NCI-H510A treated with DMSO at 0.1 percent for 48 hours (cell line): ENCODE measurements around the gene FIGNL2.

ENCODE experiments used
- DNase-seq: peaks from one replicate; lab custom pipeline; 2025; lab: John Stamatoyannopoulos, UW

The FIGNL2 gene

DNA sequence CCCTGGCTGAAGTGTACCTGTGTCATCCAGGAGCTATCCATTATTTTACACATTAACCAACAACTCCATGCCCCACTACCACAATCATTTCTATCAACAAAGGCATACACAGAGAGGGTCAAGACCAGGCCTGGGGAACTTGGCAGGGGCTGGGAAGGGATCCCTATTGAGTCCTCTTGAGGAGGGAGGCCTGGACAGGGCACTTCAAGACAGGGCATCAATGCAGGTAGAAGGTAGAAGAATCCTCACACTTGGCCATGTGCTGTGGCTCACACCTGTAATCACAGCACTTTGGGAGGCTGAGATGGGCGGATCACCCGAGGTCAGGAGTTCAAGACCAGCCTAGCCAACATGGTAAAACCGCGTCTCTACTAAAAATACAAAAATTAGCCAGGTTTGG, 26.0 kb upstream of the FIGNL2 start:
- DNase-seq, result no peak

DNA sequence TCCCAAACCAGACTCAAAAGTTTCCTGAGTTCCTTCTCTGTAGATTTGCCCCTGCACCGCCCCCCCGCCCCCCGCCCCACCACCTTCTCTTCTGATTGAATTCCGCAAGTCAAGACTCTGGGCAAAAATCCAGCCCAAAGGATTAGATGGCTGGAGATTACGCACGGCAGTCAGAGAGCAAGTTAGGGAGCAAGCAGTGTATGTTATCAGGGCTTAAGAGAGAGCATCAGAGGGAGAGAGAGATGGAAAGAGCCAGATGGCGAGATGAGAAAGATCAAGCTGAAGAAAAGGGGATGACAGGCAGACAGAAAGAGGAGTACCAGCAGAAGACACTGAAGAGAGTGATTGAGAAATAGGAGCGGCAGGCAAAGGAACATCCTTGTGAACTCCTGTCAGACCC, 25.5 kb upstream of the FIGNL2 start:
- no peak for DNase-seq

DNA sequence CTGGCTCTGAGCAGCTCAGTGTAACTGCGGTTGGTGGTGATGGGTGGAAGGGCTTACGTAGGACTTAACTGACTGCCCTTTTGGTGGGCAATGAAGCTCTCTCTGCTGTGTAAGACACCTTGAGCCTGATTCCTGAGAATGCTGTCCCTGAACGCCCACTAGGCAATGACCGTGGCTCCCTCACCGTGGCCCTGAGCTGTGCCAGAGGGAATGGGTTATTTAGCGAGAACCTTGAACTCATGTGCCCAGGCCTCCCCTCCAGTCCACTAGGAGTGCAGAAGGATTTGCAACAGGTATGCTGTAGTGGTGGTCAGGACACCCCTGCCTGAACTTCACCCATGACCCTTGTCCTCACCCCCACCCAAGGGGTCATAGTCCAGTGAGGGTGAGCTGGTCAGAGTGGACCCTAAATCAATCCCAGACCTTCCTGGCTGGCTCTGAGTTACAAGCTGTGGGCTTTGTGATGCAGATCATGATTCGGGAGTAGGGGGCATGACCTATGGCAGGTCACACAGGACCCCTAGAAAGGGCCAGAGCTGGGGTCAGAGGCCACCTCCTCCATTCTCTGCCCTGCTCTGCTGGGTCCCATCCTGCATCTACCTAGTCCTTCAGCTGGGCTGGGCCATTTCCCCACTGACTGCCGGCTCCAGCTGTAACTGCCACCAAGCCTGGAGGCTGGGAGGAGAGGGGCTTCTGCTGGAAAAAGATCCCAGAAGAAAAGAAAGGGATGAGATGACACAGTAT, 24.9 kb upstream of the FIGNL2 start:
- no peak for DNase-seq

DNA sequence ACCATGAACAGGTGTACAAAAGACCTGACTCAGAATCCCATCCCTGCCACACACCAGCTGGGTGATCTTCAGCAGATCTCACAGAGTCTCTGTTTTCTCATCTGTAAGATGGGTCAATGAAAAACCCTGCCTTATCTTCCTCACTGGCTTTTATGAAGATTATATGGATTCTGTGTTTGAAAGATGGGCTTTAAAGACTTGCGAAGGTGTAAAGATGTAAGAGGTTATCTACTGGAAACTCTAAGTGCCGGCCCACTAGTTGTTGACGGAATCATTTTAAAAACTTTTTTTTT, 24.1 kb upstream of the FIGNL2 start:
- DNase-seq, result no peak

DNA sequence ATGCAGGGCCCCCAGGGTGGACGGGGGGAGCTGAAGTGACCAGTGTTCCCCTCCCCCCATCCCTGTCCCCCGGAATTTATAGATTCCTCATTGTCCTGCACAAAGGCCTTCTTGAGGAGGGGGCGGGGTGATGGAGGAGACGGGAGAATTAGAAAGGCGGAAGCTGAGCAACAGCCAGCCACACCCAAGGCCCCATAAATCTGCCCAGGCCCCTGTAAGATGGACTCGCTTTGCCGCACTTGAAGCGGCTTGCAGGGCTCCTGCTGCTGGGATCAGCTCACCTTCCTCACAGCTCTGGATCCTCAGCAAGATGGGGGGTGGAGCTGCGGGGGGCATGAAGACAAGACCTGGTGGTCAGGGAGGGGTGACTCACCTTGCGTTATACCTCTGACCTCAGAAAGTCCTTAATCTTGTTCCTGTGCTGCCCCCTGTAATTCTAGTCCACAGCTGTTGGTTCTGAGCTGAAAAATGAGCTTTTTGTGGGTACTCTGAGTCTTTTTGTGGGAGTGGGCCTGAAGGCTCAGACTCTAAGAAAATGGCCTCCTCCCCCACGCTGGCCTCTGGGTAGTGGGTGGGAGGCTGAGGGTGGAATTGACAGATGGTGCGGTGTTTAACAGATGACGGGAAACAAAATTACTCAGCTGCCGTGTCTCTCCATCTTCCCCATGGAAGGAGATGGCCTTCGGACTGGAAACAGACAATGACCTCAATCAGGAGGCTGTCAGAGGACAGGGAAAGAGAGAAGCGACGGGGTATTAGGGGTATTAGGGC, 23.6 kb upstream of the FIGNL2 start:
- no peak for DNase-seq

DNA sequence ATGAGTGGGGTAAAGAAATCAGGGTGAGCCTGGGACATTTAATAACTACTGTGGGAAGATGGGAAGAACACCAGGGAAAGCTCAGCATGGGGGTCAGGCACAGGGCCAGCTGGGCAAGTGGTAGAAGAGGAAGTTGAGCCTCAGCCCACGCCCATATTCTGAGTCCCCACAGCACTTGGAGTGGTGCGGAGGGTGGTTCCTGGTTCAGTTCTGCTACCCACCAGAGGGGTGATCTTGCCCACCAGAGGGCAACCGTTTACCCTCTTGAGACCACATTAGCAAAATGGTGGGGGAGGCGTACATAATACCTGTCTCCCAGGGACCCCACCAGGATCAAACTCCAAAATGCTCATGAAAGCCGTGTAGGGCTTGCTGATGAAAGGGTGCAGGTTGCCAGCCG, 22.6 kb upstream of the FIGNL2 start:
- no peak for DNase-seq

DNA sequence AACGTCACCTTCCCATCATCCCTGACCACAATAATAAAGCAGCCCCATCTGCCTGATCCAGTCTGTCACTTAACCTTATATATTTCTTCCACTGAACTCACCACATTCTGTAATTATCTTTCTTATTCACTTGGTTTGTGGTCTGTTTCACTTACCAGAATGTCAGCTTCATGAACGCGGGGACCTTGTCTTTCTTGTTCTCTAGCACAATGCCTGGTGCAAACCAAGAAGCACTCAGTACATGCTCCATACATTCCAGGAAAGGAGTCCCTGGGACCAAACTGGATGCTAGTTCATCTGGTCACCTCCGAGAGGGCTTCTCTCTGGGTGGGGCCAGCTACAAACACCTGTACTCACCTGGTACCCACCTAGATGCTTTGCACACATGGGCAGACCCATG, 22.0 kb upstream of the FIGNL2 start:
- DNase-seq, result no peak

DNA sequence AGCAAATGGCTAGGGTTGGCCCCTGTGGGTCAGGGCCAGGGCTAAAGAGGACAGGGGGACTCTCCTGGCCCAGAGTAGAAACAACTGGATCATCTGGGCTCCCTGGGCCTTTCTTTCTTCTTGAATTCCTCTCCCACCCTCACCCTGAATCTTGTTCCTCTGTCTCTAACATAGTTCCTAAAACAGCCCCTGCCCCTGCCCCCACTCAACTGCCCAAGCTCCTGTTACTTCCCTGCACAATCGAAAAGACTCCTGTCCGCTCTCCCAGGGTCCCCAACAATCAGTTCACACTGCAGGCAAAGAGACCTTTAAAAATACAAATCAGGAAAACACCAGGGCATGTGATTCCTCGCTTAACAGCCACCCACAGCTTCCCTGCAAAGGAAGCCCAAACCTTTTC, 21.4 kb upstream of the FIGNL2 start:
- no peak for DNase-seq

DNA sequence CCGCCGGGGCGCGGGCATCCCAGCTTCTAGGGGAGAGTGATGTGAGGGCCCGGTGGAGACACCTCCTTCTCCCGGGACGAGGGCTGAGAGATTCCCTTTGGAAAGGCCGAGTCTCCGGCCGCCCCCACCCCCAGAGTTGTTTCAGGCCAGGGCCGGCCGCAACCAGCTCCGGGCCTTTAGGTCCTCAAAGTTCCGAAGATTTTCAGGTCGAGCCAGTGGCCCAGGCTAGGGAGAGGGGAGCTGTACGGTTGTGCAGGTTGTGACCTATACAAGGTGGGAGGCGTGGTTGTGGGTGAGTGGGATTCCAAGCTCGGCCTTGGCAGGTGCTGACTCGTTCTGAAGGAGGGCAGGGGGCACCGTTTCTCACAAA, 21.0 kb upstream of the FIGNL2 start:
- no peak for DNase-seq

DNA sequence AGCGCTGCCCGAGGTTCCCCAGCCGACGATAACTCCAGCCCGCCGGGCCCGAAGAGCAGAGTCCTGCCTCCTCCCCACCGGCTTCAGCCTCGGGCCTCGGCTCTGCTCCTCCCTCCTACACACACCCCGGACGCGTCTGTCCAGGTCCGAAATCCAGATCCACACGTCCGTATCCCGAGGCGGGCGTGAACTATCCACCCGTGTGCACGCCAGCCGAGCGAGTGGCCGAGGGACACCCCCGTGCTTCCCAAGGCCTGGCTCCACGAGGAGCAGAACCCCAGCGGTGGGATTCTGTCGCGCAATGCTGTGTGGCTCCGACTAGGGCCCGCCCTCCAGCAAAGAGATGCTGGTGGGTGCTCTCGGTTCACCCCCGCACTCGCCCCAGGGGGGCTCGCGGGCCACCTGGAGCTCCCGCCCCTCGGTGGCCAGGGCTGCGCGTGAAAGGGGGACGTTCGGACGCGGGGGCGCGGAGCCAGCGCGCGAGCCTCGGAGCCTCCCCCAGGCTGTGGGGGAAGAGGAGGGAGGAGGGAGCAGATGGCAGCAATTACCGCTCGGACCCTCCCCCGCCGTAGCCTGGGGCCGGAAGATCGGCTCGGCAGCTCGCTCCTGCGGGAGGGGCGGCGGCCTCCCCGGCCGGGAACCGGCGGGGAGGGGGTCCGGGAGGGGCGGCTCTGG, 20.4 kb upstream of the FIGNL2 start:
- DNase-seq, result no peak

DNA sequence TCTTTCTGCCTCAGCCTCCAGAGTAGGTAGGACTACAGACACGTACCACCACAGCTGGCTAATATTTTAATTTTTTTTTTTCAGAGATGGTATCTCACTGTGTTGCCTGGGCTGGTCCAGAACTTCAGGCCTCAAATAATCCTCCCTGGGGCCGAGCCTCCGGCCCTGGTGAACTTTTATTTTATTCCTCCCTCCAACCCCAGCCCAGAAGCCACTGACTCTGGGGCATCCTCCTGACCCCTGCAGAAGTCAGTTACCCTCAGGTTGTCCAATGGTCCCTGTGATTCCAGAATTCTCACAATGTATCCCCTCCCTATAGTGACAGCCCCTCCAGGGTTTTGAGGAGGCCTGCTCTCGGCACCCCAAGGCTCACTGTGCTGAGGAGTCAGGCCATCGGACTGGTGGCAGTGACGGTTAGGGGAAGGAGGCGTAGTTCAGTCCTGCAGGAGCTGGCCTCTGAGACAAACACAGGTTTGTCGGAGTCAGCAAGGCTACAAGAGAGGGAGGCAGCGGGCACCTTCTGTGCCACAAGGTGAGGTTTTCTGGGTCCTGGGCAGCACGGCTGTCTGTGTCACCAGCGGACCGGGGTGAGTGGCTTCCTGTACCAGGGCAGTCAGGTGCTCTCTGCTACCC, 19.4 kb upstream of the FIGNL2 start:
- no peak for DNase-seq

DNA sequence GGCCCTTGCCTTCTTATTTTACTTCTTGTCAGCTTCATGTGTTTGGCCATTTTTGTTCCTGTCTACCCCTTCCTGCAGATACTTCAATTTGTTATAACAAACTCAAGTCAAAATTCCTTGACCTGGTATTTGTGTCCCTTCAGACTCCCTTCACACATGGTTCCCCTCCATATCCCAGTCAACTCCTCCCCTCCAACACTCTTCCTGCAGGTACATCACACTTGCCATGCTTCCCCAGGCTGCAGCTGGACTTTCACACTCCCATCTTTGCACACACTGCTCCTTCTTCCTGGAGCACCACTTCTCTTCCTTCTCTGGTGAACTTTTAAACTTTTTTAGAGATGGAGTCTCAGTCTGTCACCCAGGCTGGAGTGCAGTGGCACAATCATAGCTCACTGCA, 18.9 kb upstream of the FIGNL2 start:
- no peak for DNase-seq

DNA sequence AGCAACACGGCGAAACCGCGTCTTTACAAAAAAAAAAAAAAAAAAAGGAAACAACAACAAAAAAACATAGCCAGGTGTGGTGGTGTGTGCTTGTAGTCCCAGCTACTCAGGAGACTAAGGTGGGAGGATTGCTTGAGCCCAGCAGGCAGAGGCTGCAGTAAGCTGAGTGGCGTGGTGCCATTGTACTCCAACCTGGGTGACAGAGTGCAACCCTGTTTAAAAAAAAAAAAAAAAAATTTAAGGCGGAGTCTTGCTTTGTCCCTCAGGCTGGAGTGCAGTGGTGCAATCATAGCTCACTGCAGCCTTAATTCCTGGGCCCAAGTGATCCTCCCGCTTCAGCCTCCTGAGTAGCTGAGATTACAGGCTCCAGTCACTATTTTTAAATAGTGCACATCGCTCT, 18.2 kb upstream of the FIGNL2 start:
- DNase-seq, result no peak

DNA sequence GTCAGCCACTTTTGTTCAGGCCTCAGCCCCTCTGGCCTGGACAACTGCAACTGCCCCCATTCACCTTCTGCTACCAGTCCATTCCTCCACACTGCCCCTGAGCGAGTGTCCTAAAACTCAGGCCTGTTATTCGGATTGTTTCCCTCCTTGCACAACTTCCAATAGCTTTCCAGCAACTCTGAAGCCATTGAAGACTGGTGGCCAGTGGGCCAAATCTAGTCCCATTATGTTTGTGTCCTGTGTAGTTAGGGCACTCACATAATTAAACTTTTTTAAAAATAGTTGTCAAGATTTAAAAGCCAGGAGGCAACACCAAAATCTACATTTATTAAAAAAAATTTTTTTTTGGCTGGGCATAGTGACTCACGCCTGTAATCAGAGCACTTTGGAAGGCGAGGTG, 17.8 kb upstream of the FIGNL2 start:
- DNase-seq, result no peak

DNA sequence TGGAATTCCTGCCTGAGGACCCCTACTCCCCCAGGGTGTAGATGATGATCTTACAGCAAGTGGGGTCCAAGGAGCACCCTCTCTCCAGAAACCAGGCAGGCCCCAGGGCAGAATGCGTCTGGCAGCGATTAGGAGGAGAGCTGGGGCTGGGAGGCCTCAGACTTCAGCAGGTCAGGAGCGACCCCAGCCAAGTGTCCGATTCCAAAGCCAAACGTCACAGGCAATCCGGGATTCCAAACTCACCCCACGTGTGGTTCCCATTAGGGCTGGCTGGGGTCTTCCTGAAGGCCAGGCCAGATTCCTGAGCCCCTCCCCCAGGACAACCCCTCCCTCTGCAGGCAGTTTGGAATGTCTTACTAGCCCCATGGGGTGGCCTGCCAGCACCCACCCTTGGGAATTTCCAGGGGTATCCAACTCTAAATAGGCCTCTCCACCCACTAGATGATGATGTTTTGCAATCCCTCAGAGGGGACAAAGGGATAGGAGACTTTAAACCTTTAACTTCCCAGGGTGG, 17.3 kb upstream of the FIGNL2 start:
- no peak for DNase-seq

DNA sequence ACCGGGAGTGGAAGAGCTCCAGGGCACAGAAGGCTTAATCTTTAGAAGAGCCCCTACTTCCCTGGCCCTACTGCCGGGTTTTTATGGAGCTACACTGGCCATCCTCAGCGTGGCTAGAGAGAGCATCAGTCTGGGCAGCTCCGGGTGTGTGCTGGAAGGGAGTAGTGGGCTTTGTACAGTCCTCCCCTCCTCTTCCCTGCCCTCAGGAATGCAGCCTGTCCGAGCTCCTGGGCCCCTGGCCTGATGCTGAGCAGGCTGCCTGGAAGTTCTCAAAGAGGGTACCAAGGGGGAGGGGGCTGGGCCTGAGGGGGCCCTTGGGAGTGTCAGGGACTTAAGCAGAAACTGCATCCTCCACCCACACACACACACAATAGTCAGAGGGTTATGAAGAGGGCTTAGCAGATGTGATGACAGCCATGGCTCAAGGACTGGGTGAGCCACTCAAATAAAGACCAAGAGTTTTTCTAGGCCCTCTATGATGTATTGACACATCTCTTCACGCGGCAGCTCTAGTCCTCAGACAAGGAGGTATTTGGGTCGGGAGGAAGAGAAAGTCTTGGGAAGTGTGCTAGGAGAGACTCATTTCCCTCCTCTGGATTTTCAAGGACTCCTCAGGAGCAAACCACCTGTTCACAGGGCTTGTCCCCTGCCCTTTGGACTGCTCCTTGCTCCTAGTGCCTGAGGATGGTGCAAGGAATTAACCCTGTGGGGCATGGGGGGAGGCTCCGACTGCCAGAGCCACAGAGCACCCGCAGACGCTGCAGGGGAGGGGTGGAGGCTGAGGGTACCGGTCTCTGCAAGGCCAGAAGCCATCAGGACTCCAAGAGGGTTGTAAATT, 16.5 kb upstream of the FIGNL2 start:
- DNase-seq, result no peak

DNA sequence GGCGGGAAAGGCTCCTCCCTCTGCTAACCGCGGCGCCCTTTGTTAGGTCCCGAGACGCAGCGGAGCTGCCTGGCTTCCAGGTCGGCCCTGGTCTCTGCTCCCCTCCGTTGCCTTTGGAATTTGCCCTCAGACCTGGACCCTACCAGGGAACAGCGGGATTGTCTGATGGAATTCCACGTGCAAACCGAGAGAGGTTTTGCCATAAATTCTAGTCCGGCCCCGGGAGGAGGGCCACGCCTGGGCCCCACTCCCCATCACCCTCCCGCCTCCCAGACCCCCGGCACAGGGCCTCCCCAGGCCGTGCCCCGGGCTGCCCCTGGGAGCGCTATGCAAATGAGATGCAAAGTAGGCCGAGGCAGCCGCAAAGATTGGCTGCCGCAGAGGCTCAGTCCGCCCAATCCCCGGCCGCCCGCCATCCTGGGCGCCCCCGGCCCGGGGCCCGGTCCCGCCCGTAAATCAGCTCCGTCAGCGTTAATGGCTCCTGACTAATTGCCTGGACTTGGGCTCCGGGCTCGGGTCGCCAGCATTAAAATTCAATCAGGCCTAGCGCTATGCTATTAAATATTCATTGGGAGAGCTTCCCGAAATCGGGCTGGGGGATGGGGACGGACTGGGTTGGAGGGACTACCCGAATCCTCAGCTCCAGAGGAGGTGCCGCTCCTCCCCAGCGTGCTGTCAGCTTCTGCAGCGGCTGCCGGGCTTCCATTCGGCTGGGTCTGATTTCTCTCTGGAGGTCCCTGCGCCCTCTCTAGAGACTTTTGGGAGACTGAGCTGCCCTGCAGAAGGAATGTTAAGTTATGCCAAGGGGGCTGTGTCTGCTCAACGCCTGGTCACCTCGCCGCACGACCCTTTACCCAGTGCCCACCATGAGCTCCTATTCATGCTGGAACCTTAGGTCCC, 15.7 kb upstream of the FIGNL2 start:
- DNase-seq, result peak; percentile 55

DNA sequence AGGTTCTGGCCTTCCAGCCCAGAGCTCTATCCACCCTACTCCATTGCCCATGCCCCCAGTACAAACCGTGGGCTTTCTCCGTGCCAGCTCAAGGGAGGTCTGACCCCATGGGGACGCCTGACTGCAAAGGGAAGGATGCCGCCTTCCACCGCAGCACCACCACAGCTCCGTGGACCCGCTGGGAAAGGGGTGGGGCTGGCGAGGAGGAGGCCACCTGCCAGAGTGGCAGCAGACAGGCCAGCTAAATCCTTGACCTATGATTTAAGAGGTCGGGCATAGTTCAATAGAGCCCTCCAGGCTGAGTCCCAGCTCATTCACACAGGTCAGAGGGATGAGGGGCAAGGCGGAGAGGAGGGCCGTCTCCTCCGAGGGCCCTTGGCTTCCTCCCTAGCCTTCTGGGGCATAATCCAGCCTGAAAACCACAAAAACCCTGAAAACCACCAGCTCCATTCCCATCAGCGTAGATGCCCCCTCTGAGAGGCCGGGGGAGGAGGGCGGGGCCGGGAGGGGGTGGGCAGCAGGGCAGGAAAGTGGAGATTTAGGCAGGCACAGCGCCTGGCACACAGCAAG, 14.9 kb upstream of the FIGNL2 start:
- DNase-seq, result no peak

DNA sequence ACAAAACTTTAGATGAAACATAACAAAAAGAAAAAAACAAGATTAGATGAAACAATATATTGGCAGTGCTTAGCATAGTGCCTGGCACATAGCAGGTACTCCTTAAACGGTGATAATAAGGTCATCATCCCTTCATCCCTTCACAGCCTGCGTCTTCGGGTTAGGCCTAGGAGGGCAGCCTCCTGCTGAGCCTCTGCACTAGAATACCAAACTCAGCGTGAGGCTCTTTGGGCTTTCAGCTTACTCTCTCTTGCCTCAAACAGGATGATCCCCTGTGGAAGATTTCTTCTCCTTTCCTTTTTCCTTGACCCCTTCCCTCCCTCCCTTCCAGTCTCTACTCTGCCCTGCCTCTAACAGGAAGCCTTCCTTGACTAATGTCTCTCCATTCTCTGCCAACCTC, 14.4 kb upstream of the FIGNL2 start:
- DNase-seq, result no peak

DNA sequence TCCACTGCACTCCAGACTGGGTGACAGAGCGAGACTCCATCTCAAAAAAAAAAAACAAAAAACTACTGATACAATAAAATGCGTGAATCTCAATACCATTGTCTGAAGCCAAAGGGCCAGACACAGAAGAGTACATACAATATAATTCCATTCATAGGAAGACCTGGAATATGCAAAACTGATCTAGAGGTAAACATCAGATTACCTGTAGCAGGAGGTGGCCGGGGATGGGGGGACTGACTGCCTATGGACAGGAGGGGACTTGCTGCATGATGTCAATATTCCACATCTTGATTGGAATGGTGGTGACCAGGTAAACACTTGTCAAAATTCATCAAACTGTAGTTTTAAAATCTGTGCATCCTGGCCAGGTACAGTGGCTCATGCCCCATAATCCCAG, 12.5 kb upstream of the FIGNL2 start:
- DNase-seq, result no peak
